ENCODE data around the gene DLL1.

The DLL1 gene

DNA sequence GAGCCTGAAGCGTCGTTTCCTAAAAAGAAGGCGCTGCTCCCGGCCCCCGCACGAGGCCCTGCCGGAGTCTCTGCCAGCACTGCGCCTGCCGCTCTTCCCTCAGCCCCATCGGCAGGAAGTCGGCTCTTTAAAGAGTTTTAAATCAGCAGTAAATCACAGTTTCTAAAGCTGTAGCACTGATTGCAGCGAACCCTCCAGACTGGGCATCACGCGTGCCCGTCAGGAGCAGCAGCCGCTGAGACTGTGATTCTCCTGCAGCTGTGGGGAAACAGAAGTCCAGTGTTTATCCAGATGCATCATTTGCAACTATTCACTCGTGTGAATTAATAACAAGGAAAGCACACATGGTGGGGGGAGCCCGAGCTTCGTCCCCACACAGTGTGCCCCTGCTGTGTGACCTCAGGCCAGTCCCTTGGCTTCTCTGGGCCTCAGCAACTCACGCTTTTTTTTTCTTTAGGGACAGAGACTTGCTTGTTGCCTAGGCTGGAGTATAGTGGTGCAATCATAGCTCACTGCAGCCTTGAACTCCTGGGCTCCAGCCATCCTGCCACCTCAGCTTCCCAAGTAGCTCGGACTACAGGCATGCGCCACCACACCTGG lies 28.3 kb downstream of the DLL1 start:
- H3K36me3 Mint-ChIP-seq, result no peaks in the 10 kb centered on the region
- no peak overlapping the region for H3K4me3 Mint-ChIP-seq
- H3K27ac Mint-ChIP-seq, result no peak overlapping the region
- peaks cover 20 to 37% of the 10 kb centered on the region in 2 donors for H3K27me3 Mint-ChIP-seq
- DNase-seq, result no peak
- H3K9me3 Mint-ChIP-seq, result no peaks in the 10 kb centered on the region
- ATAC-seq (replicated peaks), result no peak
- H3K4me1 Mint-ChIP-seq, result no peaks in the 10 kb centered on the region

DNA sequence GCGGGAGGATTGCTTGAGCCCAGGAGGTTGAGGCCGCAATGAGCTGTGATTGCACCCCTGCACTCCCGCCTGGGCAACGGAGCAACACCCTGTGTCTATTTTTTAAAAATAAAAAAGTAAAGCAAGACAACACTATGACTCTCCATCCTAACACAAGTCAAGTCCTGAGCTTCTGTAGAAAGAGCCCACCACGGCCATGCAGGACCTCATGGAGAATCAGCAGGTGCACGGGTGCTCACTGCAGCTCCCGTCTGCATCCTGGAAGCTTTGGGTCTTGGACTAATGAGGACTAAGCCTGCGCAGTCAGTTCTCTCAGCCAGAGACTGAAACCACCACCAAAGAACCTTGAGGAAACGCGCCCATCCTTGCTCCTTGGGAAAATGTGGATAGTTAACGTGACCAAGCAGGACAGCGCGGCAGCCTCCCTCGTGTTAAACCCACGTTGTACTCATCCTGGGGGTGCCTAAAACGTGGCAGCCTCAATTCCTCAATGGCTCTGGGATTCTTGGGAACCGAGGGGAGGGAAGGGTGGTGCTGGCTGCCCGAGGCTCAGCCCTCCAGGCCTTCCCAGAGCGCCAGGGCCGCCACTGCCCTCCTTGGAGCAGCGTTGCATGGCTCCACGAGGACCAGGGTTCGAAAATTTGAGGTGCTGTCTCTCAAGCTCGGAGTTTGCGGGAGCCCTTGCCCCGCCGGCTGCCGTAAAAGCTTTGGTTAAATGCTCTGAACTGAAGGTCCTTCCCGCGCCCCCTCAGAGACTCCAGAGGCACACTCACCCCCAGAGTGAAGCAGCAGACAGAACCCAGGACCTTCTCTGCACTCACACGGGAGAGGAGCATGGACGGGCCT lies 29.0 kb downstream of the DLL1 start:
- no peaks in the 10 kb centered on the region for H3K9me3 Mint-ChIP-seq
- peaks cover 20 to 37% of the 10 kb centered on the region in 2 donors for H3K27me3 Mint-ChIP-seq
- ATAC-seq (replicated peaks), result no peak
- H3K36me3 Mint-ChIP-seq, result no peaks in the 10 kb centered on the region
- H3K4me1 Mint-ChIP-seq, result no peaks in the 10 kb centered on the region
- no peak for DNase-seq
- H3K27ac Mint-ChIP-seq, result no peak overlapping the region
- no peak overlapping the region for H3K4me3 Mint-ChIP-seq

DNA sequence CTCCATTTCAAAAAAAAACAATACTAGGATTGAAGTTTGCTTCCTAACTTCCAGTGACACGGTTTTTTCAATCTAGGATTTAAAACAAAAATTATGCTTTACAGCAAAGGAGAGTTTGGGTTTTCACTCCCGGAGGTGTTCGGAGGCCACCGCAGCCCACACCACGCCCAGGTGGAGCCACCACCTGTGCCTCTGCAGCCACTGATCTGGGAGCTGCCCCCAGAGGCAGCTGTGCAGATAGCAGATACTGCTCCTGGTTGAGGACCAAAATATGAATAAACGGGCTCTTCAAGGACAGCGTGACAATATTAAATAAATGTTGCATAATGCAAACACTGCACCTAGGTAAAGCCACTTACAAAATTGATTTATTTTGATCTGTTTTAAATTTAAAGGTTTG lies 30.2 kb downstream of the DLL1 start:
- ATAC-seq (replicated peaks) (no peak), DNase-seq (no peak)
- H3K9me3 Mint-ChIP-seq, result no peaks in the 10 kb centered on the region
- no peak overlapping the region for H3K4me3 Mint-ChIP-seq
- H3K36me3 Mint-ChIP-seq, result no peaks in the 10 kb centered on the region
- no peaks in the 10 kb centered on the region for H3K4me1 Mint-ChIP-seq
- no peak overlapping the region for H3K27ac Mint-ChIP-seq
- H3K27me3 Mint-ChIP-seq, result peaks cover 25 to 32% of the 10 kb centered on the region in 2 donors

DNA sequence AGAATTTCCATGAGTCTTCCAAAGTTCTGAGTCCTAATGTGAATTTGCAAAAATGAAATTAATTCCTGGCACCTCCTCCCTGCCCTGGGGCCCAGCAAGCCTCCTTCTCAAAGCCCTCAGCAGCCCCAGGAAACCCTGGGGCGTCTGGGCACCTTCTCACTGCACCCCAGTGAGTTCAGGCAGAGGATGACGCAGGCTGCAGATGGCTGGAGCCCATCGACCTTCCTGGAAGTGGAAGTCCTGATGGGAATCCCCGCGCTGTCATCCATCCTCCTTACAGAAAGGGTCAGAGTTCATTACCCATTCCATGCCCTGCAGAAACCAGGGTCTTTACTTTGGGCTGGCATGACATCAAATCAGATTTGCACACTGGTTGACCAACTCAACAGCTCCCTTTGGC lies 31.6 kb downstream of the DLL1 start:
- H3K4me3 Mint-ChIP-seq, result no peak overlapping the region
- peaks cover 31 to 38% of the 10 kb centered on the region in 2 donors for H3K27me3 Mint-ChIP-seq
- no peaks in the 10 kb centered on the region for H3K4me1 Mint-ChIP-seq
- H3K9me3 Mint-ChIP-seq, result no peaks in the 10 kb centered on the region
- no peaks in the 10 kb centered on the region for H3K36me3 Mint-ChIP-seq
- DNase-seq (no peak), ATAC-seq (replicated peaks) (no peak)
- no peak overlapping the region for H3K27ac Mint-ChIP-seq

DNA sequence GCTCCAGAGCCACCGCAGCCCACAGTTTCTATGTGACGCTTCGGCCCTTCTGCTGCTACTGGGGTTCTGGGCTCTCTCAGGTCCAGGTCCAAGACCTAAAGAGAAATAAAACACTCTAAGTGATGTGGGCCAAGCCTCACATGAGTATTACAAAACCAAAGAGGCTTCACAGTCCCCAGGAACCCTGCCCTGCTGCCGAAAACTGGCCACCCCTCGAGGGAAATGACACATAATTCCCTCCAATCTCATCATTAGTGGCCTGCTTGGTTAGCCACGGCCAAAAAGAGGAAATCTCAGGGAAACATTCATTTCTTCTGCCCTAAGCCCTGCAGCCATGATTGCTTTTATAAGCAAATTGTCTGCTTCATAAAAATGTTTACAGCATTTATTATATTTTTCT lies 32.5 kb downstream of the DLL1 start:
- Mint-ChIP-seq H3K36me3 (no peaks in the 10 kb centered on the region), H3K27ac (no peak overlapping the region), H3K4me1 (no peaks in the 10 kb centered on the region), H3K9me3 (no peaks in the 10 kb centered on the region), H3K27me3 (peaks cover 26 to 38% of the 10 kb centered on the region in 2 donors), H3K4me3 (no peak overlapping the region)
- DNase-seq (no peak), ATAC-seq (replicated peaks) (no peak)

DNA sequence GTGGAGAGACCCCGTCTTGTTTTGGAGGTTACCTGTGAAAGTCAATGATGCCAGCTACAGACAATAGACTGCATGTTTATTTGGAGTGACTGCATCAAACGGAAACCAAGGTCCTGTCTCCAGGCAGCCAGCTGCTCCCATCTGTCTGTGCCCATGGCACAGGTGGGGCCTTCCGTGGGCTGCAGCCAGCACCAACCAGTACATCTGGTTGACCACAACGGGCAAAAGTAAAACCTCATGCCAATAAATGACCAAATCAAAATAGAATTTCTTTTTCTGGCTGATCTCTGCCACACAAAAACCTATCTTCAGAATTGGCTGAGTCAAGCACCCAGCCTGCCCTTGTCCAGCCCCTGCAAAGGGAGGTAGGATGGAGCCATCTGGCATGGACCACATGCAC lies 33.5 kb downstream of the DLL1 start:
- Mint-ChIP-seq H3K27ac (no peak overlapping the region), H3K27me3 (peaks cover 25 to 31% of the 10 kb centered on the region in 2 donors), H3K4me3 (no peak overlapping the region), H3K9me3 (no peaks in the 10 kb centered on the region), H3K4me1 (no peaks in the 10 kb centered on the region), H3K36me3 (no peaks in the 10 kb centered on the region)
- no peak for DNase-seq
- ATAC-seq (replicated peaks), result no peak

DNA sequence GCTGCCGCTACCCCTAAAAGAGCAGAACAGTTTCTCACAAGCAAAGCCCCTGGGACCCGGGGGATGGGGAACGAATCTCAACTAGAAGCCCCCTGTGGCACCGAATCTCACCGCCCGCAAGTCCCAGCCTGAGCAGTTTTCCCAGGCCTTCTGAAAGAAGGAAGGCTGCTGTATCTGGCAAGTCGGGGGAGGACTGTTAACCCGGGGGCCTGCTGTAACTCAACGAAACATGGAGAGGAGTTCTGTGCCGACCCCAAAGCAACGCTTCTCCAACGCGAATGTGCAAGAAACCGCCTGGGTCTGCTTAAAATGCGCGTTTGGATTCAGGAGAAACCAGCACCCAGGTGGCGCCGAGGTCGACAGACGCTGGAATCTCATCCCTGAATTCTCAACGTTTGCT lies 34.2 kb downstream of the DLL1 start:
- ATAC-seq (replicated peaks) (no peak), DNase-seq (no peak)
- no peaks in the 10 kb centered on the region for H3K4me1 Mint-ChIP-seq
- peaks cover 24 to 28% of the 10 kb centered on the region in 2 donors for H3K27me3 Mint-ChIP-seq
- H3K9me3 Mint-ChIP-seq, result no peaks in the 10 kb centered on the region
- no peaks in the 10 kb centered on the region for H3K36me3 Mint-ChIP-seq
- H3K4me3 Mint-ChIP-seq, result no peak overlapping the region
- H3K27ac Mint-ChIP-seq, result no peak overlapping the region

DNA sequence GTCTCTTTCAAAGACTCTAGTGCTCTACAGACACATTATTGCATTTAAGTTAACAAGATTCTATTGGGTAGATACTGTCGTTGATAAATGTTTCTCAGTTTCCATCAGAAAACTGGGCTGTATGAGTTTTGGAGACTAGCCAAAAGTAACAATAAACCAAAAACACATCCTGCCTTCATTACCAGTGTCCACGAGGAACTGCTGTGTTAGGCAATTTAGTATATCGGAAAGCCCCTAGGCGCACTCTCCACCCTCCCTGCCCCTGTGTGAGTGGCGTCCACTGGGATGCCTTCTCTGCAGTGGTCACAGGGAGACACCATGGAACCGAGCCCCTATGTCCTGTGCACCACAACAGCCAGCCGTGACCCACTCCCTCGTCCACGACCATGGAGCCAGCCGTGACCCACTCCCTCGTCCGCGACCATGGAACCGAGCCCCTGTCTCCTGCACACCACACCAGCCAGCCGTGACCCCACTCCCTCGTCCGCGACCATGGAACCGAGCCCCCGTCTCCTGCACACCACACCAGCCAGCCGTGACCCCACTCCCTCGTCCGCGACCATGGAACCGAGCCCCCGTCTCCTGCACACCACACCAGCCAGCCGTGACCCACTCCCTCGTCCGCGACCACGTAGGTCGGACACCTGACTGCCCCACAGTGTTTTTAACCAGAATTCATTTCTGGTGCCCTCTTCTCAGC lies 35.3 kb downstream of the DLL1 start:
- Mint-ChIP-seq H3K9me3 (no peaks in the 10 kb centered on the region), H3K4me3 (no peak overlapping the region), H3K27me3 (peaks cover 21 to 28% of the 10 kb centered on the region in 2 donors), H3K27ac (no peak overlapping the region), H3K36me3 (no peaks in the 10 kb centered on the region), H3K4me1 (no peaks in the 10 kb centered on the region)
- ATAC-seq (replicated peaks) (no peak), DNase-seq (no peak)

DNA sequence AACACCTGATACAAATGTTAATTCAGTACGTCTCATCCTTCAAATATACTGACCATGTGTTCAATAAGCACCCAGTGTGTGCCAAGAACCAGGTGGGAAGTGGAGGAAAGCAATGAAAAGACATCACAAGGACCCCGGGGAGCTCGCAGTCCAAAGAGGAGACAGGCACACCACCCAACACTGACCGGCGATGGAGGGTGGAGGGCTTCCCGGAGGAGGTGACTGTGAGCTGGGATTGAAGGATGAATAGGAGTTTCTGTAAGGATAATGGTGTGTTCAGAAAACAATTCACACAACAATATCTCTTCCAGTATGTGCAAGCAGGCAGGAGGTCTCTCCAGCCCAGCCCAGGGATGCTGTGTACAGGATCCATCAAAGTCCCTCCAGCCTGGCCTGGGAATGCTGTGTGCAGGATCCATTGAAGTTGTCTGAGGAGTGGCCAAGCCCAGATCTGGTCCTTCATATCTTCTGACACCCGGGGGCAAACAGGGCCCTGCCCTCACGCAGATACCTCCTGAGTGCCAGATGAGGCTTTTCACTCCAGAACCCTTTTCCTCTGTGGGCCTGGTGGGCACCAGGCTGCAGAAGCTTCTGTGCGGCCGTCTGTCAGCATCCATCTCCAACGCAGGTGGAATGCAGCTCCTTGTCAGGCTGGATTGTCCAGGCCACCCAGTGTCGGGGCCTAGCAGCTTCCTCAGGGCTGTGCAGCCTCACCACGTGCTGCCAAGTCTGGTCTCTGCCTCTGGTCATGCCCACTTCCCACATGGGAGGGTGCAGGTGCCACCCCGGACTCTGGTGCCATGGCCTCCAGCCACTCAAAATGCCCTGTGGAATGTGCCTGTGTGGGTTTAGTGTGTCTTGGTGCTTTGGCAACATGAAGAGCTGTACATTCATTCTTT lies 36.3 kb downstream of the DLL1 start:
- DNase-seq, result no peak
- ATAC-seq (replicated peaks), result no peak
- Mint-ChIP-seq H3K9me3 (no peaks in the 10 kb centered on the region), H3K36me3 (no peaks in the 10 kb centered on the region), H3K4me1 (no peaks in the 10 kb centered on the region), H3K27ac (no peak overlapping the region), H3K4me3 (no peak overlapping the region), H3K27me3 (peaks cover 24 to 28% of the 10 kb centered on the region in 2 donors)

DNA sequence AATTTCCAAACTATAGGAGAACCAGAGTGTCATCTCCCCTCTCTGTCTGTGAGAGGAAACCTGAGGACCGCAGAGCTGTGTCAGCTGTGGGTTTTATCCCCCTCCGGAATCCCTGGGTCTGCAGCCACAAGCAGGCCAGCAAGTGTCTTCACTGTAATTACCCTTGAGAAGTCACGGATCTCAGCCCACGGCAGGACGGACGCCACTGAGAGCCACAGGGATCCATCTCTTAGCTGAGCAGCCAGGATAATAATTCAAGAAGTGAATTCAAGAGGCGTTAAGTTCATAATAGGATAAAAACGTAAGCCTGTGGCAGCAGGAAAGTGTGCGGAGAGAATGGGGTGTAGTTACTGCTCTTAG lies 37.0 kb downstream of the DLL1 start:
- Mint-ChIP-seq H3K27me3 (peaks cover 26 to 29% of the 10 kb centered on the region in 2 donors), H3K4me3 (no peak overlapping the region), H3K27ac (no peak overlapping the region), H3K9me3 (no peaks in the 10 kb centered on the region), H3K36me3 (no peaks in the 10 kb centered on the region), H3K4me1 (no peaks in the 10 kb centered on the region)
- DNase-seq, result no peak
- ATAC-seq (replicated peaks), result no peak

DNA sequence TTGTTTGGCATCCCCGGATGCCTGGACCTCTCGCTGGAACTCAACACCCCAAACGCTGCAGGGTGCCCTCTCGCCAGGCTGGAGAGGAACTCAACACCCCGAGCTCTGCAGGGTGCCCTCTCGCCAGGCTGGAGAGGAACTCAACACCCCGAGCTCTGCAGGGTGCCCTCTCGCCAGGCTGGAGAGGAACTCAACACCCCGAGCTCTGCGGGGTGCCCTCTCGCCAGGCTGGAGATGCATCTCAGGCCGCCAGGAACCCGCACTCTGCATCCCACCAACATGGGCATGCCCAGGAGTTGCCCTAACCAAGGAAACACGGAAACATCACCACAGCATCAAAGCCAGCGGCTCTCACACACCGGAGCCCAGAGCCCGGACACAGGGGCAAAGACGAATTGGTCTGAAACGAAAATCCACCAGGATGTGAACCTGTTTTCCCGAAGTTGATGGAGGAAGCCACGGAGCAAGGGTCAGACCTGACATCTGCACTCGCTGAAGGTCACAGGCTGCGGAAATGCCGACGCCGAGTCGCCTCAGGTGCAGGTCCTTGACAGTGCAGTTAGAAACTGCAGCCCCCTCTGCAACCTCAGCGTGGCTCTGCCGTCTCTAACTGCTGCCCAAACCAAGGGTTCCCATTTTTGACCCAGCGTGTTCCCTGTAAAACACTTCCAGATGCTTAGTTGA lies 37.5 kb downstream of the DLL1 start:
- Mint-ChIP-seq H3K36me3 (no peaks in the 10 kb centered on the region), H3K27ac (no peak overlapping the region), H3K4me3 (no peak overlapping the region), H3K4me1 (no peaks in the 10 kb centered on the region), H3K9me3 (no peaks in the 10 kb centered on the region), H3K27me3 (peaks cover 26 to 35% of the 10 kb centered on the region in 2 donors)
- ATAC-seq (replicated peaks), result no peak
- no peak for DNase-seq

DNA sequence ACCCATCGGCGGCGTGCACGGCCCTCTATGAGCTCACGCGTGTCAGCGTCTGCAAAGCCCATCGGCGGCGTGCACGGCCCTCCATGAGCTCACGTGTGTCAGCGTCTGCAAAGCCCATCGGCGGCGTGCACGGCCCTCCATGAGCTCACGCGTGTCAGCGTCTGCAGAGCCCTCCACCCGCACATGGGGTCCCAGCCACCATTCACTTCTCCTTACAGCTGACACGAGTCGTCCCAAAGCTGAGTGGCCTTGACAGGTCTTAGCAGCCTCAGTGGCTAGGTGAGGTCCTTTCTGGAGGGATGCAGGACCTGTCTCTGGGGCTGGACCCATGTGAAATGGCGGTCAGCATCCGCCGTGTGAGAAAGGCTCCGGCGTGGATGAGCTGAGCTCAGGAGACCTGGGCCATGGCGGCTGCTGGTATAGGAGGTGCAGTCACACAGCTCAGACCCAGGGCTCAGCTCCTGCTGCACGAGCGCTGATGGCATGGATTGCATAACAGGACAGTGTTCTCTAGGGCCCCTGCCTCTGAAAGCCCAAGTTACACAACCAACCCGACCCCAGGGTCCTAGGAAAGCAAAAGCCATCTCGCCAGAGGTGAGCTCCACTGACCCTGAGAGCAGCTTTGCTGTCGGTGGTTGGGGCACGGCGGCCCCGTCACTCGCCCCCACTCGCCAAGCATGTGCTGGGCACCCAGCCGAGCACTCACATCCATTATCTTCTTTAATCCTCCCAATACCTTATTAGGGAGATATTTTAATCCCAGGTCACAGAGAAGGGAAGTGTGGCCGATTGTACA lies 38.9 kb downstream of the DLL1 start:
- Mint-ChIP-seq H3K27me3 (peaks cover 30 to 35% of the 10 kb centered on the region in 2 donors), H3K27ac (no peak overlapping the region), H3K36me3 (no peaks in the 10 kb centered on the region), H3K9me3 (no peaks in the 10 kb centered on the region), H3K4me1 (no peaks in the 10 kb centered on the region), H3K4me3 (no peak overlapping the region)
- DNase-seq (no peak), ATAC-seq (replicated peaks) (no peak)
